Keratinocyte (primary cell): Measurements from ENCODE around the gene EFR3B. TPM values are rescaled to one million over a fixed set of nuclear protein-coding genes. Genes with fewer than 3 reads are reported as not detected.

Experiments used
- DNase-seq: peaks from one replicate; pipeline ENCODE4 v3.0.0-alpha.2; 2011; ENCODE audit warnings: low read depth, missing footprints, low spot score
- FAIRE-seq: peaks from 2 replicates; lab custom pipeline; 2011; peaks lifted over from hg19 to GRCh38; lab: Jason Lieb, UNC
- H2AFZ ChIP-seq: 2 replicates; pipeline ENCODE4 v1.6.0; 2012; ENCODE audit warnings: low read length, control low read depth, inconsistent platforms; ENCODE audit not compliant: control insufficient read depth
- H3K27ac ChIP-seq: 2 replicates; pipeline ENCODE4 v1.5.1; 2011; ENCODE audit warnings: low read length; ENCODE audit not compliant: control insufficient read depth, insufficient read depth
- H3K27me3 ChIP-seq: 3 replicates; pipeline ENCODE4 v1.6.0; 2011; ENCODE audit warnings: low read length; ENCODE audit not compliant: control insufficient read depth, insufficient read depth; ENCODE audit errors: extremely low read depth
- H3K36me3 ChIP-seq, 2 experiments: 2 replicates in 1 of 2; 3 replicates in 1 of 2; pipeline ENCODE4 v1.5.1; 2011; ENCODE audit warnings: low read length in 2 of 2, mild to moderate bottlenecking in 1 of 2; ENCODE audit not compliant: control insufficient read depth in 2 of 2, insufficient read depth in 2 of 2; ENCODE audit errors: extremely low read depth in 1 of 2
- H3K4me1 ChIP-seq: 3 replicates; pipeline ENCODE4 v1.5.1; 2011; ENCODE audit warnings: low read length; ENCODE audit not compliant: control insufficient read depth, insufficient read depth; ENCODE audit errors: extremely low read depth
- H3K4me2 ChIP-seq: 3 replicates; pipeline ENCODE4 v1.6.0; 2011; ENCODE audit warnings: low read depth, low read length; ENCODE audit not compliant: control insufficient read depth, insufficient read depth; ENCODE audit errors: extremely low read depth
- H3K4me3 ChIP-seq, 3 experiments: fragments of 200-600 bp in 1 of 3; sonication (generic) in 1 of 3; 2 replicates in 2 of 3; 3 replicates in 1 of 3; pipeline ENCODE4 v1.5.1; 2011 to 2016; ENCODE audit warnings: low read length in 3 of 3, mild to moderate bottlenecking in 3 of 3, control low read depth in 2 of 3, inconsistent platforms in 1 of 3, low read depth in 1 of 3, mixed read lengths in 1 of 3, mixed run types in 1 of 3, moderate library complexity in 1 of 3; ENCODE audit not compliant: control insufficient read depth in 2 of 3, insufficient read depth in 2 of 3; ENCODE audit errors: extremely low read depth in 1 of 3
- H3K79me2 ChIP-seq: 2 replicates; pipeline ENCODE4 v1.6.0; 2012; ENCODE audit warnings: low read length; ENCODE audit not compliant: control insufficient read depth, insufficient read depth
- H3K9ac ChIP-seq: 3 replicates; pipeline ENCODE4 v1.6.0; 2011; ENCODE audit warnings: low read length; ENCODE audit not compliant: control insufficient read depth, insufficient read depth; ENCODE audit errors: extremely low read depth
- H3K9me1 ChIP-seq: 3 replicates; pipeline ENCODE4 v1.6.0; 2011; ENCODE audit warnings: low read length; ENCODE audit not compliant: control insufficient read depth, insufficient read depth; ENCODE audit errors: extremely low read depth
- H3K9me3 ChIP-seq: 2 replicates; pipeline ENCODE4 v1.5.1; 2012; ENCODE audit warnings: low read depth, low read length; ENCODE audit not compliant: control insufficient read depth
- H4K20me1 ChIP-seq: 3 replicates; pipeline ENCODE4 v1.6.0; 2011; ENCODE audit warnings: low read length; ENCODE audit not compliant: control insufficient read depth, insufficient read depth; ENCODE audit errors: extremely low read depth
- EZH2 ChIP-seq: IDR thresholded peaks from one replicate; pipeline ENCODE4 v1.6.1; 2012; ENCODE audit warnings: inconsistent platforms, mild to moderate bottlenecking, low read length, moderate library complexity
- dilution Hi-C: fragments of 300-500 bp; cut with MboI; formaldehyde crosslinking; loops from one replicate; pipeline ENCODE4 v1.7.0; 2020; ENCODE audit warnings: low sequenced_read_pairs; ENCODE audit not compliant: extremely low pct_ligation_motif_present
- polyA plus RNA-seq, 5 experiments: library from polyadenylated mRNA; depleted of rRNA in 3 of 5; stranded (reverse) in 3 of 5; stranded (forward) in 1 of 5; unstranded in 1 of 5; fragments of >200 nt; gene quantifications; 1 replicate in 1 of 5; 2 replicates in 3 of 5; 3 replicates in 1 of 5; pipeline versions ENCODE4 v1.2.1 to v1.2.3, GENCODE V29; 2011 to 2012; ENCODE audit warnings: missing spikeins in 2 of 5, low read depth in 1 of 5, low replicate concordance in 1 of 5
- TF ChIP-seq, protein P1 (sequence below), 3 experiments: IDR thresholded peaks in 1 of 3; conservative IDR thresholded peaks in 1 of 3; optimal IDR thresholded peaks in 1 of 3; 2 replicates in 2 of 3; 3 replicates in 1 of 3; pipeline versions ENCODE3 to v1.5.1; 2011; ENCODE audit warnings: low read length in 3 of 3, mild to moderate bottlenecking in 3 of 3, moderate library complexity in 2 of 3, control low read depth in 1 of 3, inconsistent platforms in 1 of 3; ENCODE audit not compliant: insufficient read depth in 2 of 3; ENCODE audit errors: extremely low read depth in 1 of 3

Gene EFR3B
- polyA plus RNA-seq, 1 donor (not counting 4 experiments of a cell fraction or from before 2014, with no cell fraction given): 0.09 TPM

DNA sequence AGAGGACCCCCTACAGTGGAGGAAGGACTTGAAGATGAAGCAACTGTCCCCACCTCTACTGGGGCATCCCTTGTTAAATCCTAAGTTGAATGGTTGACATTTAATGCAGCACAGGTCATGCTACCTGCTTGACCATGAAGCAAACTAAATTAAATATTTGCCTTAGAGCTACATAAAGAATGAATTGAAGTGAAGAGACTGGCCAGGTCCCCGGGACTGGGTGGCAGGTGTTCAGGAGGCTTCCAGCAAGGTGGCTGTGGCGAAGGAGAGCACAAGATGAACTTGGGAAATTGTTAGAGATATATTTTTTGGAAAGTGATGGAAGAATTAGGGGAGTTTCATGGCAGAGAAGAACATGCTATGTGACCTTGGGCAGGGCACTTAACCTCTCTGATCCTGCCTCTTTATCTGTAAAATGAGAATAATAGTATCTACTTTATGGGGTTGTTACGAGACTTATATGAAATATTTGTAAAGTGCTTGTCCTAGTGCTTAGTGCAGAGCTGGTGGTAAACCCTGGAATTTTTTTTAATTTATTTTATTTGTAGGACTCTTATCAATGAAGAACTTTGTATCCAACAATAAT, 37.3 kb downstream of the EFR3B start:
- Histone ChIP-seq H3K36me3 (no peaks in the 10 kb centered on the region), H3K4me1 (peaks cover 12% of the 10 kb centered on the region), H3K79me2 (no peaks in the 10 kb centered on the region), H4K20me1 (peaks cover 5% of the 10 kb centered on the region), H3K9me1 (no peaks in the 10 kb centered on the region), H3K4me2 (no peak overlapping the region), H3K27me3 (peaks cover 73% of the 10 kb centered on the region), H3K4me3 (no peak overlapping the region), H2AFZ (no peak overlapping the region), H3K27ac (no peak overlapping the region), H3K9me3 (no peaks in the 10 kb centered on the region), H3K9ac (no peak overlapping the region)
- DNase-seq (no peak), FAIRE-seq (no peak)
- TF ChIP-seq EZH2: no peak
- TF ChIP-seq, protein P1, sequence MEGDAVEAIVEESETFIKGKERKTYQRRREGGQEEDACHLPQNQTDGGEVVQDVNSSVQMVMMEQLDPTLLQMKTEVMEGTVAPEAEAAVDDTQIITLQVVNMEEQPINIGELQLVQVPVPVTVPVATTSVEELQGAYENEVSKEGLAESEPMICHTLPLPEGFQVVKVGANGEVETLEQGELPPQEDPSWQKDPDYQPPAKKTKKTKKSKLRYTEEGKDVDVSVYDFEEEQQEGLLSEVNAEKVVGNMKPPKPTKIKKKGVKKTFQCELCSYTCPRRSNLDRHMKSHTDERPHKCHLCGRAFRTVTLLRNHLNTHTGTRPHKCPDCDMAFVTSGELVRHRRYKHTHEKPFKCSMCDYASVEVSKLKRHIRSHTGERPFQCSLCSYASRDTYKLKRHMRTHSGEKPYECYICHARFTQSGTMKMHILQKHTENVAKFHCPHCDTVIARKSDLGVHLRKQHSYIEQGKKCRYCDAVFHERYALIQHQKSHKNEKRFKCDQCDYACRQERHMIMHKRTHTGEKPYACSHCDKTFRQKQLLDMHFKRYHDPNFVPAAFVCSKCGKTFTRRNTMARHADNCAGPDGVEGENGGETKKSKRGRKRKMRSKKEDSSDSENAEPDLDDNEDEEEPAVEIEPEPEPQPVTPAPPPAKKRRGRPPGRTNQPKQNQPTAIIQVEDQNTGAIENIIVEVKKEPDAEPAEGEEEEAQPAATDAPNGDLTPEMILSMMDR (optimal IDR thresholded peaks at IDR 0.05 in 1 of 3, IDR thresholded peaks at IDR 0.05 in 1 of 3, conservative IDR thresholded peaks at IDR 0.05 in 1 of 3; ENCODE audit: extremely low read depth in 1 of 3, insufficient read depth in 2 of 3, low read length in 3 of 3): no peak
- dilution Hi-C loops: no loop called here

DNA sequence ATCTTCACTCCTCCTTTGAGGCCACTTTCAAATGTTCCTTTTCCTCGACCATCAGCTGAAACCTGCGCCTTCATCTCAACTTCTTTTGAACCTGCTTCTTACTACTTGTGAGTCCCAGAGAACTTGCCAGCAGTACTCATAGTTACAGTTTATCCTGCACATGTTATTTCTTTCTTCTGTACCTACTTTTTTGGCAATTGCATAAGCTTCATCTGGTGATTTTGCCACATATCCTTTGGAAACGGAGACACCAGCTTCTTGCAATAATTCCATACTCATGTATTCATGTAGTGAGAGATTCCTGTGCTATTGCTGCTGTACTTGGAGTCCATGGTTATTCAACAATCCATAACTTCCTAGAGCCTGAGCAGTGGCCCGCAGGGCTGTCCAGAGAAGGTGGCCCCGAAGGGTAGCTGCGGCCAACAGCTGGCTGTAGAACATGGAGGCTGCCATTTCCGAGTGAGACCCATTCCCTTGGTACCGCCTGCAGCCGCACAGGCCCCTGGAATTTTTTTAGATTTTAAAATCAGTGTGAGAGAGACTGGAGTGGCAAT, 39.4 kb downstream of the EFR3B start:
- FAIRE-seq (no peak), DNase-seq (no peak)
- Histone ChIP-seq H3K79me2 (no peaks in the 10 kb centered on the region), H3K4me3 (no peak overlapping the region), H4K20me1 (peaks cover 5% of the 10 kb centered on the region), H3K4me1 (peaks cover 12% of the 10 kb centered on the region), H3K4me2 (no peak overlapping the region), H3K9me3 (no peaks in the 10 kb centered on the region), H2AFZ (no peak overlapping the region), H3K27ac (no peak overlapping the region), H3K27me3 (peaks cover 68% of the 10 kb centered on the region), H3K9me1 (no peaks in the 10 kb centered on the region), H3K9ac (no peak overlapping the region), H3K36me3 (no peaks in the 10 kb centered on the region)
- dilution Hi-C loops: no loop called here
- TF ChIP-seq EZH2: no peak
- TF ChIP-seq, protein P1 (optimal IDR thresholded peaks at IDR 0.05 in 1 of 3, IDR thresholded peaks at IDR 0.05 in 1 of 3, conservative IDR thresholded peaks at IDR 0.05 in 1 of 3; ENCODE audit: extremely low read depth in 1 of 3, insufficient read depth in 2 of 3, low read length in 3 of 3): no peak
